ENCODE measurements around the gene AMMECR1.

Gene AMMECR1

GRCh38 chrX:110317820-110318663, at the start of gene AMMECR1:
TSS of gene AMMECR1 (minus strand) at chrX:110318085. CDS start at chrX:110318071, 14 bp downstream.
- peak; percentile 78 for DNase-seq (ENCODE audit: low read depth)
- peak within 1 kb of the TSS; percentile 75 for H3K4me3 ChIP-seq (ENCODE audit: control insufficient read depth, low read depth, low read length)
- TF ChIP-seq CTCF (conservative IDR thresholded peaks at IDR 0.05; ENCODE audit: control insufficient read depth, insufficient read depth, low read depth, low read length) = no peak

- no peak for TF ChIP-seq CTCF (conservative IDR thresholded peaks at IDR 0.05; ENCODE audit: control insufficient read depth, insufficient read depth, low read depth, low read length)
- H3K4me3 ChIP-seq (ENCODE audit: control insufficient read depth, low read depth, low read length) = no peak overlapping the region
- DNase-seq (ENCODE audit: low read depth) = no peak
Observed at GRCh38 chrX:110363244-110363643, 45.4 kb upstream of the AMMECR1 start.

- peak; percentile 8 for DNase-seq (ENCODE audit: low read depth)
- TF ChIP-seq CTCF (conservative IDR thresholded peaks at IDR 0.05; ENCODE audit: control insufficient read depth, insufficient read depth, low read depth, low read length) = no peak
- H3K4me3 ChIP-seq (ENCODE audit: control insufficient read depth, low read depth, low read length) = no peak overlapping the region
Observed at GRCh38 chrX:110359273-110359672, 41.4 kb upstream of the AMMECR1 start.

GRCh38 chrX:110358548-110358947, 40.7 kb upstream of the AMMECR1 start, which contains the start of gene RTL9:
TSS of gene RTL9 (plus strand) at chrX:110358848. CDS start at chrX:110450618, 91,770 bp downstream.
- DNase-seq (ENCODE audit: low read depth) = no peak
- no peak for TF ChIP-seq CTCF (conservative IDR thresholded peaks at IDR 0.05; ENCODE audit: control insufficient read depth, insufficient read depth, low read depth, low read length)
- no peak within 1 kb of the TSS for H3K4me3 ChIP-seq (ENCODE audit: control insufficient read depth, low read depth, low read length)

GRCh38 chrX:110346681-110347080, 28.8 kb upstream of the AMMECR1 start:
- DNase-seq (ENCODE audit: low read depth) = no peak
- TF ChIP-seq CTCF (conservative IDR thresholded peaks at IDR 0.05; ENCODE audit: control insufficient read depth, insufficient read depth, low read depth, low read length) = no peak
- no peak overlapping the region for H3K4me3 ChIP-seq (ENCODE audit: control insufficient read depth, low read depth, low read length)

- DNase-seq (ENCODE audit: low read depth) = peak; percentile 94
- no peak for TF ChIP-seq CTCF (conservative IDR thresholded peaks at IDR 0.05; ENCODE audit: control insufficient read depth, insufficient read depth, low read depth, low read length)
- H3K4me3 ChIP-seq (ENCODE audit: control insufficient read depth, low read depth, low read length) = no peak overlapping the region
Observed at GRCh38 chrX:110341189-110342035, 23.5 kb upstream of the AMMECR1 start.
